Neural crest cell (in vitro differentiated cells): ENCODE data around the gene SFXN1. TPM values are rescaled to one million over a fixed set of nuclear protein-coding genes. Genes with fewer than 3 reads are reported as not detected.

Source experiments
- DNase-seq: peaks from one replicate; pipeline ENCODE4 v3.0.0; 2021; ENCODE audit warnings: low read depth, mixed read lengths, low spot score
- H3K27ac Mint-ChIP-seq: one replicate; pipeline ENCODE4 v1.8.0; 2021; ENCODE audit warnings: mild to moderate bottlenecking, mixed read lengths; ENCODE audit not compliant: unreplicated experiment
- H3K27me3 Mint-ChIP-seq: 2 replicates; pipeline ENCODE4 v1.8.0; 2021; ENCODE audit warnings: low read depth, mild to moderate bottlenecking, mixed read lengths
- H3K36me3 Mint-ChIP-seq: 2 replicates; pipeline ENCODE4 v1.8.0; 2021; ENCODE audit warnings: low read depth, mild to moderate bottlenecking, mixed read lengths
- H3K4me1 Mint-ChIP-seq: 2 replicates; pipeline ENCODE4 v1.8.0; 2021; ENCODE audit warnings: mixed read lengths
- H3K4me3 Mint-ChIP-seq: one replicate; pipeline ENCODE4 v1.8.0; 2021; ENCODE audit warnings: mild to moderate bottlenecking, mixed read lengths
- H3K9me3 Mint-ChIP-seq: 2 replicates; pipeline ENCODE4 v1.8.0; 2021; ENCODE audit warnings: mixed read lengths
- total RNA-seq: library from RNA; stranded (reverse); gene quantifications from 2 replicates; pipeline ENCODE4 v1.2.1, GENCODE V29; 2021
- TF ChIP-seq, protein P1 (sequence below): fragments of 200-600 bp; sonication (generic); conservative IDR thresholded peaks from 2 replicates; pipeline ENCODE4 v1.5.0; 2021; ENCODE audit warnings: antibody characterized with exemption, mild to moderate bottlenecking

The SFXN1 gene
- total RNA-seq, 1 donor from 2014 or later = 103 TPM

DNA sequence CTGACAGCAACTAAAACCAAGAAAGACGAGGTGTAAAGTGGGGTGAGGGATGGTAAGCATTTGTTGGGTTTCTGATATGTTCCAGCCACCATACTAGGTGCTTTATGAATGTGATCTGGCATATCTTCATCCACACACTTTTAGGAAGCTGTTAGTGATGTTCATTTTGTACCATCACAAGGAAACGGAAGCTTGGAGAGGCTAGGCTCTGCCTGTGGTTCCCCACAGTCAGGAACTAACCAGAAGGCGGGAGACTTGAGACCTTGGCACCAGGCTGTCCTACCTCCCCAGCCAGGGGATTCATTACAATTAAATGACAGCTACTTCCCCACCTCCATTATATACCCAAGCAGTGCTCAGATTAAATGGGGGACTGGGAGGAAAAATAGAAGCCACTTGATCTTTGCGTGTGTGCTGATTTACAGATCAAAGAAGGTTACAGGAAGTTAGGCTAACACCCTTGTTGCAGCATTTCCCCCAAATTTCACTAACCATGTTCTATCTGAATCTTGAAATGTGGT, 43.0 kb downstream of the SFXN1 start:
- TF ChIP-seq, protein P1, sequence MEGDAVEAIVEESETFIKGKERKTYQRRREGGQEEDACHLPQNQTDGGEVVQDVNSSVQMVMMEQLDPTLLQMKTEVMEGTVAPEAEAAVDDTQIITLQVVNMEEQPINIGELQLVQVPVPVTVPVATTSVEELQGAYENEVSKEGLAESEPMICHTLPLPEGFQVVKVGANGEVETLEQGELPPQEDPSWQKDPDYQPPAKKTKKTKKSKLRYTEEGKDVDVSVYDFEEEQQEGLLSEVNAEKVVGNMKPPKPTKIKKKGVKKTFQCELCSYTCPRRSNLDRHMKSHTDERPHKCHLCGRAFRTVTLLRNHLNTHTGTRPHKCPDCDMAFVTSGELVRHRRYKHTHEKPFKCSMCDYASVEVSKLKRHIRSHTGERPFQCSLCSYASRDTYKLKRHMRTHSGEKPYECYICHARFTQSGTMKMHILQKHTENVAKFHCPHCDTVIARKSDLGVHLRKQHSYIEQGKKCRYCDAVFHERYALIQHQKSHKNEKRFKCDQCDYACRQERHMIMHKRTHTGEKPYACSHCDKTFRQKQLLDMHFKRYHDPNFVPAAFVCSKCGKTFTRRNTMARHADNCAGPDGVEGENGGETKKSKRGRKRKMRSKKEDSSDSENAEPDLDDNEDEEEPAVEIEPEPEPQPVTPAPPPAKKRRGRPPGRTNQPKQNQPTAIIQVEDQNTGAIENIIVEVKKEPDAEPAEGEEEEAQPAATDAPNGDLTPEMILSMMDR = no peak
- H3K36me3 Mint-ChIP-seq = peaks cover 48% of the 10 kb centered on the region
- no peaks in the 10 kb centered on the region for H3K27me3 Mint-ChIP-seq
- peaks cover 3% of the 10 kb centered on the region for H3K4me1 Mint-ChIP-seq
- no peak overlapping the region for H3K27ac Mint-ChIP-seq
- H3K4me3 Mint-ChIP-seq = no peak overlapping the region
- peaks cover 9% of the 10 kb centered on the region for H3K9me3 Mint-ChIP-seq
- DNase-seq = no peak

DNA sequence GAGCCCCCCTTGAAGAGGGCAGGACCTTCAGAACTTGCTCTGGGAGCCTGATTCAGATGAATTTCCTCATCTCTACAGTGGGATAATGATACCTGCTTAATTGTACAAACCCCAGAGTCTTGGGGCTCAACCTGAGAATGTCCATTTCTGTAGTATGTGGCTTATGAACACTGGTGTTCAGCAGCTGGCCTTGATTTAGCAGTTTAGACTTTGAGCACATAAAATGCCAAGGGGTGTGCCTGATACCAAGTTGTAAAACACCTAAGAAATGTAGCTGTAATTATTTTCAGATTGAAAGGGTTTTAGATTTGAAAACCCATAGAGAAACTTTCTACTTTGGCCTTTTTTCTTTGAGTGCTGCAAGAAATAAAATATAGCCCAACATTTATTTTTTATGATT, 44.9 kb downstream of the SFXN1 start:
- H3K36me3 Mint-ChIP-seq = peaks cover 29% of the 10 kb centered on the region
- no peak overlapping the region for H3K4me3 Mint-ChIP-seq
- no peak for DNase-seq
- peaks cover 2% of the 10 kb centered on the region for H3K9me3 Mint-ChIP-seq
- no peak overlapping the region for H3K27ac Mint-ChIP-seq
- TF ChIP-seq, protein P1 = no peak
- H3K4me1 Mint-ChIP-seq = peaks cover 3% of the 10 kb centered on the region
- H3K27me3 Mint-ChIP-seq = no peaks in the 10 kb centered on the region

DNA sequence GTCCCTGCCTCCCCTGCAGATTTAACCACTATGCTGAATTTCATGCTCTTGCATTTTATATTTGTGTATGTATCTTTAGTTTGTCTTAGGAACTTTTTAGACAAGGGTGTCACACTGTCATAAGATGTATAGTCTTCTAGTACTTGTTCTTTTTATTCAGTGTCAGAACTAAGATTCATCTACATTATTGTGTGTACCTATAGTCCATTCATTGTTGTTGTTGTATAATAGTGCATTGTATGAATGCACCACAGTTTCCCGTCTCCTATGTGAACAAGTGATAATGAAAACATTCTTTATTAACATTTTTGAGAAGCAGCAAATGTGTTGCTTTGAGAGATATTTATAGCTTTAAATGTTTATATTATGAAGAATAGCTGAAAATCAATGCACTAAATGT, 45.9 kb downstream of the SFXN1 start:
- Mint-ChIP-seq H3K4me3 (no peak overlapping the region), H3K27me3 (no peaks in the 10 kb centered on the region), H3K27ac (no peak overlapping the region), H3K9me3 (no peaks in the 10 kb centered on the region), H3K4me1 (peaks cover 3% of the 10 kb centered on the region), H3K36me3 (peaks cover 22% of the 10 kb centered on the region)
- TF ChIP-seq, protein P1 = no peak
- no peak for DNase-seq

DNA sequence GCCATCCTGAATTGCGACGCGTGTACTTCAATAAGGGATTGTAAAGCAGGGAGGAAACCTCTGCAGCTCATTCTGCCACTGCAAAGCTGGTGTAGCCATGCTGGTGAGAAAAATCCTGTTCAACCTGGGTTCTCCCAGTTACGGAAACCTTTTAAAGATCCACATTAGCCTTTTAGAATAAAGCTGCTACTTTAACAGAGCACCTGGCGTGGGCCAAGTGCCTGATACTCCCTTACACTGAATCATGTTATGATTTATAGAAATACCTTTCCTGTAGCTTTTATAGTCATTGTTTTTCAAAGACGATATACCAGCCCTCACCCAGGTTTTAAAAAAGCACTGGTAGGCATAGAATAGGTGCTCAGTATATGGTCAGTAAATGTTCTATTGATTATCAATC, 48.3 kb downstream of the SFXN1 start:
- Mint-ChIP-seq H3K27ac (no peak overlapping the region), H3K36me3 (peaks cover 11% of the 10 kb centered on the region), H3K4me1 (peaks cover 3% of the 10 kb centered on the region), H3K27me3 (no peaks in the 10 kb centered on the region), H3K4me3 (no peak overlapping the region), H3K9me3 (no peaks in the 10 kb centered on the region)
- TF ChIP-seq, protein P1 = no peak
- no peak for DNase-seq

DNA sequence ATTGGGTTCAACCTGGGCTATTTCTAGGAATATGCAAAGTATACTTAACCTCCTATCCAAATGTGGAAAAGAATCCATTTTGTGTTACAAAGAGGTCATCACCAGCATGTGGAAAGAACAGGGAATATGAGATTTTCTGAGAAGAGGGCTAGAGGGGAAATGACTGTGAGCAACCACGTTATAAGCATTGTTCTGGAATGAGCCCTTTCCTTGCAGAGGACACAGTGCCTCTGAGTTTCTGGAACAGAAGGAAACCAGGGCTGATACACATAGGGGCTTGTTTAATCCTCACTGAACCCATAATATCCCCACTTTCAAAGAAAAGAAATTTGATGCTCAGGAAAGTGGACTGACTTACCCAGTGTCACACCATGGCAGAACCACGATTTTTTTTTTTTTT, 53.0 kb downstream of the SFXN1 start:
- no peak overlapping the region for H3K4me3 Mint-ChIP-seq
- no peak overlapping the region for H3K27ac Mint-ChIP-seq
- DNase-seq = no peak
- peaks cover 9% of the 10 kb centered on the region for H3K4me1 Mint-ChIP-seq
- no peaks in the 10 kb centered on the region for H3K9me3 Mint-ChIP-seq
- peaks cover 5% of the 10 kb centered on the region for H3K36me3 Mint-ChIP-seq
- no peaks in the 10 kb centered on the region for H3K27me3 Mint-ChIP-seq
- TF ChIP-seq, protein P1 = no peak
